Measurements from ENCODE around the gene IQGAP2.

Gene IQGAP2

DNA sequence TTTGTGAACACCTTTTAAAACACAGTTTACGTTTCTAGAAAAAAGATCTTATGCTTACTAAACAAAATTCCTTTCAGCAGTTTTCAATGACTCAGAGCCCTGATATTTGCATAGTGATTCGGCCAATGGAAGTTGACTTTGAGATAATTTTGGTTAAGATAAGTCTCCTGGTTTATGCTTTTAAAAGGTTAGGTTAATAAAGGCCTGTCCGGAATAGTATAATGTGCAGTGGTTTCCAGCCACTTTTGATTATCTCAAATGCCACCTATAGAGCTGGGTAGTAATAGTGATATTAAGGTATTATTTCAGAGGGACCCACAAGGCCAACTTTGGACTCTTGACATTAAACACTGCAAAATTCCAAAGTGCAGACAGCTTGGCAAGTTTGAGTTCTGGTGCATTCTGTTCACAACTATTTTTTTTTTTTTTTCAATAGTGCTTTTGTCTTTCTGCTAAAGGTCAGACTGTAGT, 134.0 kb downstream of the IQGAP2 start:
- Histone ChIP-seq H3F3A (ENCODE audit: control insufficient read depth, insufficient read depth) (no peaks in the 10 kb centered on the region), H3K9me3 (ENCODE audit: control insufficient read depth, insufficient read depth, low read length) (no peaks in the 10 kb centered on the region), H3K9me2 (replicated peaks; ENCODE audit: control insufficient read depth, low read length) (no peaks in the 10 kb centered on the region), H3K36me3 (ENCODE audit: control insufficient read depth, low read length) (no peaks in the 10 kb centered on the region), H3K4me3 (ENCODE audit: low read length) (no peak overlapping the region), H3K4me2 (ENCODE audit: low read length) (no peak overlapping the region), H3K27me3 (ENCODE audit: control insufficient read depth, low read length) (no peaks in the 10 kb centered on the region), H3K4me1 (ENCODE audit: control insufficient read depth, low read length) (no peaks in the 10 kb centered on the region), H3K27ac (ENCODE audit: low read depth, low read length) (no peak overlapping the region), H3K79me2 (ENCODE audit: control insufficient read depth, low read length) (peaks cover 4% of the 10 kb centered on the region), H4K20me1 (ENCODE audit: control insufficient read depth, insufficient read depth, low read depth, low read length) (no peaks in the 10 kb centered on the region)
- TF ChIP-seq, protein P1, sequence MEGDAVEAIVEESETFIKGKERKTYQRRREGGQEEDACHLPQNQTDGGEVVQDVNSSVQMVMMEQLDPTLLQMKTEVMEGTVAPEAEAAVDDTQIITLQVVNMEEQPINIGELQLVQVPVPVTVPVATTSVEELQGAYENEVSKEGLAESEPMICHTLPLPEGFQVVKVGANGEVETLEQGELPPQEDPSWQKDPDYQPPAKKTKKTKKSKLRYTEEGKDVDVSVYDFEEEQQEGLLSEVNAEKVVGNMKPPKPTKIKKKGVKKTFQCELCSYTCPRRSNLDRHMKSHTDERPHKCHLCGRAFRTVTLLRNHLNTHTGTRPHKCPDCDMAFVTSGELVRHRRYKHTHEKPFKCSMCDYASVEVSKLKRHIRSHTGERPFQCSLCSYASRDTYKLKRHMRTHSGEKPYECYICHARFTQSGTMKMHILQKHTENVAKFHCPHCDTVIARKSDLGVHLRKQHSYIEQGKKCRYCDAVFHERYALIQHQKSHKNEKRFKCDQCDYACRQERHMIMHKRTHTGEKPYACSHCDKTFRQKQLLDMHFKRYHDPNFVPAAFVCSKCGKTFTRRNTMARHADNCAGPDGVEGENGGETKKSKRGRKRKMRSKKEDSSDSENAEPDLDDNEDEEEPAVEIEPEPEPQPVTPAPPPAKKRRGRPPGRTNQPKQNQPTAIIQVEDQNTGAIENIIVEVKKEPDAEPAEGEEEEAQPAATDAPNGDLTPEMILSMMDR (IDR thresholded peaks at IDR 0.05; ENCODE audit: low read depth, low read length, poor library complexity, severe bottlenecking): no peak
- TF ChIP-seq EZH2phosphoT487 (IDR thresholded peaks at IDR 0.05; ENCODE audit: borderline replicate concordance, low read length): no peak

DNA sequence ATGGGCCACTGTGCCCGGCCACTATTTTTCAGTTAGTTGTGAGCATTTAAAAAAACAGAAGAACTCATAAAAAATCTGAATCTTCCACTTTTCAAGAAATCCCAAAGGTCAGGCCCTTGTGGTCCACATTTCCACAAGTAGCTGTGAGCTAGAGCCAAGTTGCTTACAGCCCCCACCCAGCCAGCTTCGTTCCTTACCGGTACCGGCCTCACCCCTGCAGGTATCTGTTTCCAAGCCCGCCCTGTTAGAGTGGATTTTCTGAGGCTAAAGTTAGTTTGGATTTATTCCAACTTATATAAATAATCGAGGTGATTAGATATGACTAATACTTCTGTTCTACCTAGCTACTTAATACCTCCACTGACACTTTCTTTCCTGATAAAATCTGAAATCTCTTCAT, 139.2 kb downstream of the IQGAP2 start:
- H3K4me1 ChIP-seq (ENCODE audit: control insufficient read depth, low read length): peaks cover 27% of the 10 kb centered on the region

DNA sequence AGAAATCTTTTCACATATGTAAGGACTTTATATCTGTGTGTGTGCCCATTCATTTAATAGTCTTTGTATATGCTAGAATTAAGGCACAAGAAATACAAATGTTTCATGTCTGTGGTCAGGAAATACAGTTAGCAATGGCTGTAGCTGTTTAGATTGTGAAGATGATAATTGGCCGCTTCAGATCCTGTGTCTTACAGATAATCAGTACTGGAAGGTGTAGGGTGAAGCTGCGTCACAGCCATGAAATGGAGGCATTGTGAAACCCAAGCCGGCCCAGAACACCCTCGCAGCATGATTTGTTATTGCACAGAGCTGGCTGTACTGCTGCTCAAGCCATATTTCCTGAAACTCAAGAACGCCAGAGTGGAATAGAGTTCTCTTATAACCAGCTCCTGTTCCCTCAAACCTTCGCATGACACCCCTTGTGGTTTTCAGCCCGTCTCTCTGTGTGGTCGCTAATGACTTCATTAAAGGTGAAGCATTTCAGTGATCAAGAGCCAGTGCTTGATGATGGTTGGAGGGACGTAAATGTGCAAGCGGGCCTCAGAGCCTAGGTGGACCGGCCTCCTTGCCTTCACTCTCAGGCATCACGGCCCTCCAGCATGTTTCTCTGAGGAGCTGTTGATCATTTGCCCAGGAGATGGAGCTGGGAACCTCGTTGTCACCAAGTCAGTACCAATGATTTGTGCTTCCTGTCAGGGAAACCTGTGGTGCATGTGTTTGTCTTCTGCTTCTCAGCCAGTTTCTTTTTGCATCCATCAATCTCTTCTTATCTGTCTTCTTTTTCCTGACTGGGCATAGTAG, 140.0 kb downstream of the IQGAP2 start:
- H3K9me3 ChIP-seq (ENCODE audit: control insufficient read depth, insufficient read depth, low read length): no peaks in the 10 kb centered on the region
- H3F3A ChIP-seq (ENCODE audit: control insufficient read depth, insufficient read depth): 0 out of 2 replicates have a peak, but pooled peaks cover 2% of the 10 kb centered on the region
- H3K4me1 ChIP-seq (ENCODE audit: control insufficient read depth, low read length): peaks cover 36% of the 10 kb centered on the region
- H4K20me1 ChIP-seq (ENCODE audit: control insufficient read depth, insufficient read depth, low read depth, low read length): no peaks in the 10 kb centered on the region
- TF ChIP-seq, protein P1 (IDR thresholded peaks at IDR 0.05; ENCODE audit: low read depth, low read length, poor library complexity, severe bottlenecking): no peak
- TF ChIP-seq EZH2phosphoT487 (IDR thresholded peaks at IDR 0.05; ENCODE audit: borderline replicate concordance, low read length): no peak
- no peaks in the 10 kb centered on the region for H3K27me3 ChIP-seq (ENCODE audit: control insufficient read depth, low read length)
- peaks cover 30% of the 10 kb centered on the region for H3K79me2 ChIP-seq (ENCODE audit: control insufficient read depth, low read length)
- H3K4me3 ChIP-seq (ENCODE audit: low read length): no peak overlapping the region
- H3K4me2 ChIP-seq (ENCODE audit: low read length): no peak overlapping the region
- H3K36me3 ChIP-seq (ENCODE audit: control insufficient read depth, low read length): no peaks in the 10 kb centered on the region
- H3K27ac ChIP-seq (ENCODE audit: low read depth, low read length): no peak overlapping the region
- H3K9me2 ChIP-seq (replicated peaks; ENCODE audit: control insufficient read depth, low read length): no peaks in the 10 kb centered on the region

More for the DNA sequence above, 139.2 kb downstream of the IQGAP2 start:
- H3K4me3 ChIP-seq (ENCODE audit: low read length): no peak overlapping the region
- H3K4me2 ChIP-seq (ENCODE audit: low read length): no peak overlapping the region
- TF ChIP-seq, protein P1 (IDR thresholded peaks at IDR 0.05; ENCODE audit: low read depth, low read length, poor library complexity, severe bottlenecking): no peak
- TF ChIP-seq EZH2phosphoT487 (IDR thresholded peaks at IDR 0.05; ENCODE audit: borderline replicate concordance, low read length): no peak
- H3K9me2 ChIP-seq (replicated peaks; ENCODE audit: control insufficient read depth, low read length): no peaks in the 10 kb centered on the region
- 0 out of 2 replicates have a peak, but pooled peaks cover 2% of the 10 kb centered on the region for H3F3A ChIP-seq (ENCODE audit: control insufficient read depth, insufficient read depth)
- H3K36me3 ChIP-seq (ENCODE audit: control insufficient read depth, low read length): no peaks in the 10 kb centered on the region
- peaks cover 29% of the 10 kb centered on the region for H3K79me2 ChIP-seq (ENCODE audit: control insufficient read depth, low read length)
- H3K27ac ChIP-seq (ENCODE audit: low read depth, low read length): no peak overlapping the region
- no peaks in the 10 kb centered on the region for H4K20me1 ChIP-seq (ENCODE audit: control insufficient read depth, insufficient read depth, low read depth, low read length)
- H3K27me3 ChIP-seq (ENCODE audit: control insufficient read depth, low read length): no peaks in the 10 kb centered on the region
- H3K9me3 ChIP-seq (ENCODE audit: control insufficient read depth, insufficient read depth, low read length): no peaks in the 10 kb centered on the region

All from DOHH2 (cell line).